Stimulated activated CD4-positive, alpha-beta T cell treated with anti-CD3 and anti-CD28 coated beads, Interleukin-1b, Interleukin-23, amount 100 ng/mL, for 24 hours (primary cell): Measurements from ENCODE around the gene PEBP1.
A peak's percentile ranks its signal among the peaks of the same experiment; 100 is the strongest.
"Not testable (repeated sequence)": the region's sequence is repeated elsewhere in the genome, so short reads cannot be mapped to it uniquely, and the experiment has no call there.

Source experiments
- DNase-seq, 4 experiments: peaks; one replicate each; pipeline ENCODE4 v3.0.0-alpha.2; 2020; ENCODE audit warnings: low read depth in 4 of 4, low spot score in 1 of 4

The PEBP1 gene

DNA sequence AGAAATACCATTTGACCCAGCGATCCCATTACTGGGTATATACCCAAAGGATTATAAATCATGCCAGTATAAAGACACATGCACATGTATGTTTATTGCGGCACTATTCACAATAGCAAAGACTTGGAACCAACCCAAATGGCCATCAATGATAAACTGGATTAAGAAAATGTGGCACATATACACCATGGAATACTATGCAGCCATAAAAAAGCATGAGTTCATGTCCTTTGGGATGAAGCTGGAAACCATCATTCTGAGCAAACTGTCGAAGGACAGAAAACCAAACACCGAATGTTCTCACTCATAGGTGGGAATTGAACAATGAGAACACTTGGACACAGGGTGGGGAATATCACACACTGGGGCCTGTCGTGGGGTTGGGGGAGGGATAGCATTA is 6.5 kb upstream of the PEBP1 start:
- not testable (repeated sequence) for DNase-seq

DNA sequence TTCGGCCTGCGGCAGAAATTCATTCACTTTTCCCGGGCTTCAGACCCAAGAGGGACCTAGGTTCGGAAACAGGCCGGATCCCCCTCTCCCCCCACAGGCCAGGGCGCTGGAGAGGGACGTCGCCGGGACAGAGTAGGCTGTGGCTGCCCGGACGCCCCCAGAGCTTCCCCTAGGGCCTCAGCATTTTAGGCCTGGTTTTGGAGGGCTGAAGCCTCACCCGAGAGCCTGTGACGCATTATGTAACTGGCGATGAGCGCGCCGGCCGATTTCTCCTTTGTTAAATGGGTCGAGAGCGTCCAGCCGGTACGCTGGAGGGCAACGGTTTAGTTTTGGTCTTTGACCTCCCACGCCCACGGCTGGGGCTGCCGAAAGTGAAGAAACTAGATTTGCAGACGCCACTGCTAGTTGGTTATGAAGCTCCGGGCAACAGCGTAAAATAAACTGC is 657 bp downstream of the PEBP1 start:
- peak in 3 of 4 experiments; percentile 10 to 25 (median 20) for DNase-seq

DNA sequence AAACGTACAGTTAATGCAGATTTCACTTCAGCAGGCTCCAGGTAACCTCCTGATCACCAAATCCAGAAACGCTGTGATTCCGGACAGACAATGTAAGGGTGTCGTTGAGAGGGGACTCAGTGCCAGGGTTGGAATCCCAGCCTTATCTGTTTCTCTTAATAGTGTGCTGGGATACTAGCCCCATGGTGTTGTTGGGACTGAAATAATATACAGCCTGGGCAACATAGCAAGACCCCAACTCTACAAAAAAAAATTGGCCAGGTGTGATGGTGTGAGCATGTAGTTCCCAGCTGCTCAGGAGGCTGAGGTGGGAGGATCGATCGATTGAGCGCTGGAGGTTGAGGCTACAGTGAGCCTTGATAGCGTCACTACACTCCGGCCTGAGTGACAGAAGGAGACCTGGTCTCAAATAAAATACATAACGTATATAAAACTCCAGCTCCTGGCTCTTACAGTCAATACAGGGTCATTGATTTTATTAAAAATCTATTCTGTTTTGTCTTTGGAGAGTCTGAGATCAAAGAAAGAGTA is 1.3 kb downstream of the PEBP1 start:
- no peak for DNase-seq

DNA sequence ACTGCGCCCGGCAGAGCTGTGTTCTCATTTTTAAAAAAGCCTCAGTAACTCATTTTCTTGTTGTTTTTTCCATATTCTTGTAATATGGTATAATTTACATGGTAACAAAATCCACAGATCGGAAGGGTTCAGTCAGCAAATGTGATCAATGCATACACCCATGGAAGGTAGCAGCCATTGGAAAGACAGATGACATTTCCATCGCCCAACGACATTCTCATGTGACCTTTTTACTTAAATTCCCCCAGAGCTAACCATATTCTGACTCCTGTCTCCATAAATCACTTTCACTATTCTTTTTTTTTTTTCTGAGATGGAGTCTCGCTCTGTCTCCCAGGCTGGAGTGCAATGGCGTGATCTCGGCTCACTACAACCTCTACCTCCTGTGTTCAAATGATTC is 4.9 kb downstream of the PEBP1 start:
- DNase-seq, result no peak

DNA sequence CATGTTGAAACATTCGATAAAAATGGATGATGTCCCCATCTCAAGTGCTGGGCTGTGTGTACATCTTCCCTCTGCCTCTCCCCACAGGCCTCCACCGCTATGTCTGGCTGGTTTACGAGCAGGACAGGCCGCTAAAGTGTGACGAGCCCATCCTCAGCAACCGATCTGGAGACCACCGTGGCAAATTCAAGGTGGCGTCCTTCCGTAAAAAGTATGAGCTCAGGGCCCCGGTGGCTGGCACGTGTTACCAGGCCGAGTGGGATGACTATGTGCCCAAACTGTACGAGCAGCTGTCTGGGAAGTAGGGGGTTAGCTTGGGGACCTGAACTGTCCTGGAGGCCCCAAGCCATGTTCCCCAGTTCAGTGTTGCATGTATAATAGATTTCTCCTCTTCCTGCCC is 8.6 kb downstream of the PEBP1 start:
- no peak for DNase-seq

DNA sequence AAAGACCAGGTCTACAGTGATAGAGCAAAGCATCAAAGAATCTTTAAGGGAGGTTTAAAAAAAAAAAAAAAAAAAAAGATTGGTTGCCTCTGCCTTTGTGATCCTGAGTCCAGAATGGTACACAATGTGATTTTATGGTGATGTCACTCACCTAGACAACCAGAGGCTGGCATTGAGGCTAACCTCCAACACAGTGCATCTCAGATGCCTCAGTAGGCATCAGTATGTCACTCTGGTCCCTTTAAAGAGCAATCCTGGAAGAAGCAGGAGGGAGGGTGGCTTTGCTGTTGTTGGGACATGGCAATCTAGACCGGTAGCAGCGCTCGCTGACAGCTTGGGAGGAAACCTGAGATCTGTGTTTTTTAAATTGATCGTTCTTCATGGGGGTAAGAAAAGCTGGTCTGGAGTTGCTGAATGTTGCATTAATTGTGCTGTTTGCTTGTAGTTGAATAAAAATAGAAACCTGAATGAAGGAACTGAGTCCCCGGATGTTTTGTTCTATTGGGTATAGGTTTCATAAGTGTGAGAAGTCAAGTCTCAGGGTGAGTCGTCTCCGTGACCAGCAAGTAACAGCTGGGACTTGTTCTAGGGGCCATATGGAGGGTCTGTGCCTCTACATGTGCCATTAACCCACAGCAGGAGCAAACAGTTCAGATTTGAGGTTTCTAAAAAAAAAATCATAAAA is 9.3 kb downstream of the PEBP1 start:
- DNase-seq, result no peak

DNA sequence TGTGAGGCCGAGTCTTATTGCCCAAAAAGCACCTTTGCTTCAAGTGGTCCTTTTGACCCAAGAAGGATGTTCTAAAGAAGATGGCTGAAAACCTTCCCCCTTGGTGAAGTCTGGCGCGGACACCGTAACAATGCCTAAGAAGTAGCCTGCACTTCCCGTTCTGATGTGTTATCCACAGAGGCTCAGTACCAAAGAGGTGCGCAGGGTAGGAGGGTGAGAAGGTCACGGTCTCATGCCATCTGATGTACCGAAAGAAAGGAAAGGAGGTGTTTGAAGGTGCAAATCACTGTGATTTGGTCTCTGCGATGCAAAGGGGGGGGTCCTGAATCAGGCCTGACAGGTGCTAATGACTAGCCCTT is 9.9 kb downstream of the PEBP1 start:
- DNase-seq, result no peak

DNA sequence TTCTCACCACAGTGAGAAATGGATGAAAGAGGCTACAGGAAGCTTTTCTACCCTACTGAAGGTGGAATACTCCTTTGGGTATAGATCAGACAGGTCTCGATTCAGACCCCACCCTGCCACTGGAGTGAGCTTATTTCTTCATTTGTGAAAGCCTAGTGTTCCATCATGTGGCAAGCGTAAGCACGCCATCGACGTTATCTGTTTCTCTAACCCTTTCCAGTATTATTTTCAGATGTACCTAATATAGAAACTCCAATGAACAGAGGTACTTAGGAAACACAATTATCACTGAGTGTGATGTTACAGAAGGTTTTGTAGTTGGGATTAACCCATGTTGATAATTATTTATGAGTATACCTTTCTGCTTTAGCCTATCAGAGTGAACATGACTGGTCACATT is 12.4 kb downstream of the PEBP1 start:
- no peak for DNase-seq

DNA sequence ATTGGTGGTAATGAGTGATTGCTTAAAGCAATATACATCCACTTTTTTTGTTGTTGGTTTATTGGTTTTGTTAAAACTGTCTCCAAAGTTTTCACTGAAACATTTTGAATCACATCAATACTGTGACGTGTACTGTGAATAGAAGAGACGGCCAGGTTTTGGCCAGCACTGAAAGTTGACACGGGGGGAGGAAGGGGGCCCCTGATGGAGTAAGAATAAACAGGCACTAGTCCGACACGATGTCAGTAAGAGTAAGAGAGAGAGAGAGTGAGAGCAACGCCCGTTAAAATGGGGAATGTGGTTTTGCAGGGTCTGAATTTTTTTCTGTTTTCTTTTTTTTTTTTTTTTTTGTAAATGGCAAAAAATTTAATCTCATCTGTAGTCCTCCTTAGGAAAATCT is 14.7 kb downstream of the PEBP1 start:
- no peak for DNase-seq

DNA sequence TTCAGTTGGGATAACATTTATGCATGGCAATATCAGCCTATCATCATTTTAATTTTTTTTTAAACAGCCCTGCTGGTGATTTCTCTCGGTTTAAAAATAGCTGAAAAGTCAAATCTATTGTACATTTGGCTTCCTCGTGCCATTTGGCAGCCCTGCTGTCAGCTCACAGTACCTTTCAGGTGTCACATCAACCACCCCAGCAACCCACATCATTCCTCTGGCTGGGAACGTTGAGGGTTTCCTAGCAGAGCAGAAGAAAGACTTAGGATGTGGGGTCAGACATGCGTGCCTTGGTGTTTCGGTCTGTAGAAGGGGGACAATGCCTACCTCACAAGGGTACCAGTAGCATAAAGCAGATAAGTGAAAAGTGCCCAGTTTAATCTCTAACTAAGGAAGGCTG is 15.8 kb downstream of the PEBP1 start:
- no peak for DNase-seq

DNA sequence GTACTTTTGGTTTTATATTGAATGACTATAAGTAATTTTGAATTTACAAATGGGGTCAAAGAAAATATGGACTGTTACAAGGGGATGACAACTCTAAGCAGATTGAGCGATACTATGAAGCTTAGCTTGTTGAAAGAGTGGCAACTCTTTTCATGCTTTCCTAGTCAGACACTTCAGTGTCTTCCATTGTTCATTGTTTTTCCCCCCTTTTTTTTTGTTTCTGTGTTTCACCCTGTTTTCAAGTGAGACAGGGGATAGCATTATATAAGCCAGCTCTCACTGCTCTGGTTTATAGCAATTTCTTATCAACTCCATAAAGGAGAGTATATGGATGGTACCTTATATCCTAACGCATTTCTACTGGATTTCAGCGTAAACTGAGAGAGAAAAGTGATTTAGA is 24.6 kb downstream of the PEBP1 start:
- no peak for DNase-seq

DNA sequence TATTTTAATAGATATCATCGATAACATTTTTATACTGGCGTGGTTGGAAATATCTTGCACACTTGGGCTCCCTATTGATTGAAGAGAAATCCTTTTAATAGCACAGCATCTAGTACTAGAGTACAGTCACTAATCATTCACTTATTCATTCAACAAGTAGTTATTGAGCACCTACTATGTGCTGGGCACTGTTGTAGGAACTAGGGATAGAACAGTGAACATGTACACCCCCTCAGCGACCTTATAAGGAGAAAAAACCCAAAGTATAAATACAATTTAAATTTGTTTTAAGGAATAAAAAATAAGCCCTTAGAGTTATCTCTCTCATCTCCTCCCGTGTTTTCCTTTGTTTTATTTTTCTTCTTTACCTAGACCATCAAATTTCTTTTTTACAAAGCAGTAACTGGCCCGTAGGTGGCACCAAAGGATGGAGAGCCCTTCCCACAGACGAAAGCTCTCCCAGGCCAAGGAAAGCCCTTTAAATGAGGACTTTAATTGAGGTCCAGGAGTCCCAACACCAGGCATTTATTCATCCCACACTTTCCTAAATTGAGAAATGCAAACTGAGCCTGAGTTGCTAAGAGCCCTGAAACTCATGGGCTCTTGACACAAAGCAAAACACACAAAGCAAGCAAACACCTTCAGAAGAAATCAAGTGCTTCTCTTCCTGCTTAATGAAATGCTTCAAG is 29.0 kb downstream of the PEBP1 start:
- no peak for DNase-seq

DNA sequence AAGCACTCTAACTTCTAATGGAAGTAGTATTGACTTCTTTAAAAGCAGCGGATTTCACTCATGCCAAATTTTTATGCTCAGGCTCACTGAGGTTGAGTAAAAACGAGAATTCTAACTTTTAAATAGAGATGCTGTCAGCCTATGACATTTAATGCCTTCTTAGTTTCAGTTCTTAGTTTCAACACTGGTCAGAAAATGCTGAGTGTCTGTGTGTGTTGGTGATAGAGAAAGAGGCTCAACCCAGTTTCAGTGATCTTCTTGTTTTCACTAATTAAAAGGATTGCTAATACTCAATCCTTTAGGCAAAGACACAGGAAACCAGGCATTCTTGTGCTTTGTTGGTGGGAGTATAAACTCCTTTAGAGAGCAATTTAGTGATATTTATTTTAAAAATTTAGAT is 31.0 kb downstream of the PEBP1 start:
- no peak for DNase-seq

DNA sequence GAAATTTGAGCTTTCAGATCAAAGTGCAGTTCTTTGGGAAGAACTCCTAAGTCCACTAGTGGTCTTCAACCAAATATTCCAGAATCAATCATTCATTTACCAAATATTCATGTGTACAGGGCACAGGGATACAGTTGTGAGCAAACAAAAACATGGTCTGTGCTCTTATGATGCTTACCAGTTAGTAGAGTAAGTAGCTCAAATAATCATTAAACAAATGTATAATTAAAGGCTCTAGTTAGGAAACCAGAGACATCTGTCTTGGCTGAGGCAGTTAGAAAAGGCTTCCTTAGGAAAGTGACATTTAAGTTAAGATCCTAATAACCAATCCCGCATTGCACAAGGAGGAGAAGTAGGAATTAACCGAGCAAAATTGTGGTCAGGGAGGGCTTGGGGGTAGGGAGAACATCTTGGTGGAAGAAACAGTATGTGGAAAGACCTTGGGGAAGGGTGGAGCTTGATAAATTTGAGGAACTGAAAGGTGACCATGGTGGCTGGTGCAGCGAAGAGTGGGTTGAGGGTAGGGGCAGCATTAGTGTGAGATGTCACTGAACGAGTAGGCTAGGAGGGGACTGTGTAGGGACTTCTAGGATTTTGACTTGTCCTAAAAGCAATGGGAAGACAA is 40.0 kb downstream of the PEBP1 start:
- DNase-seq, result no peak

DNA sequence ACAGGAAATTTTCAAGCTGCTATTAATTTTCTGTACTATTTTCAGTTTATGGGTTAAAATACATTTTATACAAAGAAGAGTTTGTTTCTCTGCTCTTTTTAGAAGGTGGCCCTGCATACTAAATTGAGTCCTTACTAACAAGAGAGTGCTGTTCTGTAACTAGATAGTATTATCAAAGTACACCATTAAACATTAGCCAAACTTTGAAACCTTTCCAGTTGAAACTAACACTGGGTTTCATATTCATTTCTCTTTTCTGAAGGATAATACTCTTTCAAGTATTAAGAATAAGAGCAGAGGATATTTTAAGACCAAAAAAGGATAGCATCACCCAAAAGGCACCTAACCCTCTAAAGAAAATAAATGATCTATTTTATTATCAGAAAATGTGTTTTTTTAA is 47.2 kb downstream of the PEBP1 start:
- no peak for DNase-seq

DNA sequence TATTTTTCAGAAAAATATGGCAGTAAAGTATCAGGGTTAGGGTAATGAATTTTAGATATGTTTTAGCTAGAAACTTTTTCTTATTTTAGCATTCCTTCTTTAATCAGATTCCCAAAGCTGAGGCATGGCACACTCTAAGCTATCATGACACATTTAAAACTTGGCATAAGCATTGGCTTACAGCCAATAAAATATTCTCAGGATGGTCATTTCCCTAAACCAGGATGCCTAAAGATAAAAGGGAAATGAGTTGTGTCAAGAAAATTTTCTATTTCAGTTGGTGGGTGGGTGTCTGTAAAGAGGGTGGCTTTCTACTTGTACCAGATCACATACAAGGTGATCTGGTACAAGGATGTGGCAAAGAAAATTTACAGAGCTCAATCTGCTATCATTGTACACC is 47.8 kb downstream of the PEBP1 start:
- DNase-seq, result no peak

DNA sequence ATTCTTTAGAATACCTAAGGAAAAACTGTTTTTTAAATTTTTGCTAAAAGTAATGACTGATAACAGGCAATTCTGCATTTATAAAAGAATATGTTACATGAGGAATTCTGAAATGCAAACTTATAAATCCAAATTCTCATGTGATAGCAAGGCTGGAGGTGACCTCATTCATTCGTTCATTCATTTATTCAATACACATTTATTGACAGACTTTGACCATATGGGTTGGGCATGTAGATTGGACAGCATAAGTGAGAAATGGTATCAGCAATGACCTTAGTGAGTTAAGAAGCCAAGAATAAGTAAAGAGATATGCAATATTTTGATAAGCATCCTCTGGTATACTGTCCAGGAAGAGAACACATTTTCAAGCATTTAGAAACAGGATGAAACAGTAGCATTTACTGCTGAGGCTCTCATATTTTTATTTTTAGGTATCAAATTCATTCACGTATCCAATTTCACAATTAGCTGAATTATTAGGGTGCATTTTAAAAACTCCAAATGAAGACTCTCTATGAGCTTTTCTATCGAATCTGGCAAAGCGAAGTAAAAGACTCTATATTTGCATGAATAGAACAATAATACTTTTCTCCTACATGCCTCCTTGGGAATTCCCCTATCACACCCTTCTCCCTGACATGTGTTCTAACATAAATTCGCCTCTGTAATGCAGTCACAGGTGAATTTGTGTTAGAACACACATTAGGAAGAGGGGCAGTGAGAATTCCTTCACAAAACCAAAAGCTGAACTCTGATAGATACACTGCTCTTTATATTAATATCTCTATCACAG is 49.9 kb downstream of the PEBP1 start:
- DNase-seq, result no peak

DNA sequence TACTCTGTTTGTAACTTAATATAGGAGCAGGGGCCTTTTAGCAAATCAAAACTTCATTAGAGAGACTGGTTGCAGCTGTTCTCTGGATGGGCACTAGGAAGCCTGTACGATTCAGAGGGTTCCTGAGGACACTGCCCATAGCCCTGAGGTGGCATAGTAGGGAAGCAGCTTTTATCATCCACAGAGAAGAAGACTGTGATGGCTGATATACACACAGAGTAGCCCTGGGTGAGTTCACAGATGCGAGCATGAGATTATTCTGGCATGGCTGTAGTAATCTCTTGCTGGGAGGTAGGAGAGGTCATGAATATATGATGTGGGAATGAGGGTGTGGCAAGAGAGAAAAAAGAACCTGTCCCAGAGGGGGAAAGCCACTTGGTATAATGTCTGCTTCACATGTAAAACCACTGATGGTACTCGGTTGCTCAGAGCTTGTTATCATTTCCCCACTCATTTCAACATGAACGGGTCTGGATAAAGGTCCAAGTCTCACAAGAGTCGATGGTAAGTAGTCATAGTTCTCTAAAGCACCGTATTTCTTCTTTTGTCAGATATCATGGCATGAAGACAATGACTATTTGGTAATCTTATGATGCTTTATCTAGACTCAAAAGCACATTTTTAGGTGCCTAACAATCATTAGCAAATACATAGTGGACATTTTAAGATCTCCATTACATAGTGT is 52.0 kb downstream of the PEBP1 start:
- DNase-seq, result no peak

DNA sequence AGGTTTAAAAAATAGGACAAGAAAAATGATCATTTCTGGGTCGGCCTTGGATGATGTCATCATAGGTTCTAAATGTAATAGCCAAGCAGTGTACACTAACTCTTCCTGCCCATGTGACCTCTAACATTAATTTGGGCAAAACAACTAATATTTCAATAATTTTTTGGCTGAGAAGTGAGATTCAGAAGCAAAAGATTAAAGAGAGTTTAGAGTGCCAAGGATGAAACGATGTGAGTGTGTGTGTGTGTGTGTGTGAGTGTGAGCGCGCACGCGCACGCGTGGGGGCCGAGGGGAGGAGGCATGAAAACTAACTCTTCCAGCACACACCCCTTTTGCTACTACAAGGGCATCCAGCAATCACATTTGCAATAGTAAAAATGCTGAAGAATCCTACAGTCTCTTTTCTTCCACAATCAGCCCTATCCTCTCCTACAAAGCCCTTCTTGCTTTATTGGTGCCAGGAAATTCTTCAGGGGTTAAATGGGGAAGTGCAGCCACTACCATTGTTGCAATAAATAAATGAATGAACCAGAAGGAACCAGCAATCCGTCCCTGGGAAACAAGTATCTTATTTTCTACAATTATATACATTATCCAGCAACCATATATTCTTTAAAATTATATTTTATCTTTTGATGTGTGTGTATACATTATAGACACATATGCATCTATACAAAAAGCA is 52.9 kb downstream of the PEBP1 start:
- no peak for DNase-seq

DNA sequence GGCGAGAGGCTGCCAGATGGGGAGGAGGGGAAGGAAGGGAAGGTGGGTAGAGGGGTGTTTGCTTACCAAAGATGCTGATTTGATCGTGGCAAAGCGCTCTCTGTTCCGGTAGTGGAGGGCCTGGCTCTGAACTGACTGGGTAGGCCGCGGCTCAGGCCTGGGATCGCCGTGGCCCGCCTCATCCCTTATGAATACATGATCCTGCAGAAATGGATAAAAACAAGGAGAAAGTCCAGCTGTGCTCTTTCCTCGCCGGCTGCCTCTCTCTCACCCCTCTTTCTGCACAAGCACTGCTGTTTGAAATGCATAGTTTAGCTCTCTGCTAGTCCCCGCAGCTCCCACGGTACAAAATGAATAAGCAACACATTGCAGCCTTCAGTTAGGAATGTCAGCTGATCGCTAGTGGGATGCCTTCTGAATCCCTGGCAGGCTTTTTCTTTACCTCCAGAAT is 53.8 kb downstream of the PEBP1 start:
- DNase-seq, result no peak
